Prostate gland (tissue), 2 donors: ENCODE results near the gene ZFHX2. TPM values are rescaled to one million over a fixed set of nuclear protein-coding genes. Genes with fewer than 3 reads are reported as not detected.
"Not testable (repeated sequence)": the region's sequence is repeated elsewhere in the genome, so short reads cannot be mapped to it uniquely, and the experiment has no call there.

Source experiments
- DNase-seq: peaks from one replicate; pipeline ENCODE4 v3.0.0-alpha.2; 2019; ENCODE audit warnings: low spot score
- H3K27ac ChIP-seq, 2 donors: fragments of 200-600 bp; sonication (generic); 2 replicates each; pipeline ENCODE4 v1.5.1; 2017 to 2019
- H3K27me3 ChIP-seq: fragments of 200-600 bp; sonication (generic); replicated peaks from 2 replicates; pipeline ENCODE4 v1.5.1; 2019; ENCODE audit not compliant: insufficient read depth
- H3K36me3 ChIP-seq, 2 donors: fragments of 200-600 bp; sonication (generic); 1 replicate in 1 of 2; 2 replicates in 1 of 2; pipeline versions ENCODE4 v1.5.1 to v1.8.1; 2017 to 2019
- H3K4me1 ChIP-seq: fragments of 200-600 bp; sonication (generic); replicated peaks from 2 replicates; pipeline ENCODE4 v1.5.1; 2019
- H3K4me3 ChIP-seq, 2 donors: fragments of 200-600 bp; sonication (generic); 2 replicates each; pipeline ENCODE4 v1.5.1; 2017 to 2019
- H3K9me3 ChIP-seq: fragments of 200-600 bp; sonication (generic); 2 replicates; pipeline ENCODE4 v1.5.1; 2017
- POLR2A ChIP-seq: fragments of 450-650 bp; IDR thresholded peaks from one replicate; pipeline ENCODE4 v1.6.1; 2016; ENCODE audit warnings: antibody characterized with exemption, mild to moderate bottlenecking
- POLR2AphosphoS5 ChIP-seq: sonication (generic); formaldehyde crosslinking; IDR thresholded peaks from one replicate; pipeline ENCODE4 v1.6.1; 2017; ENCODE audit warnings: antibody characterized with exemption
- WGBS: methylation state at CpG from one replicate; pipeline ENCODE4 v1.1.5; 2018; 5-methylcytosine and 5-hydroxymethylcytosine counted together
- intact Hi-C: fragments of 100-400 bp; cut with DNase I; formaldehyde crosslinking; loops from one replicate; pipeline ENCODE4 v1.14.2; 2022
- total RNA-seq, 2 donors: library from RNA; depleted of rRNA; stranded (reverse); fragments of >200 nt; gene quantifications; one replicate each; pipeline ENCODE4 v1.1.0, GENCODE V29; 2016
- TF ChIP-seq, protein P1 (sequence below), 4 experiments: fragments of 200-600 bp in 2 of 4; fragments of 450-650 bp in 2 of 4; sonication (generic) in 2 of 4; IDR thresholded peaks; 1 replicate in 3 of 4; 2 replicates in 1 of 4; pipeline ENCODE4 v1.5.1; 2016 to 2019; ENCODE audit warnings: antibody characterized with exemption in 4 of 4, mild to moderate bottlenecking in 2 of 4, moderate library complexity in 2 of 4

The ZFHX2 gene
- 1 to 10 TPM; 2.5 to 3.1 TPM for total RNA-seq

DNA sequence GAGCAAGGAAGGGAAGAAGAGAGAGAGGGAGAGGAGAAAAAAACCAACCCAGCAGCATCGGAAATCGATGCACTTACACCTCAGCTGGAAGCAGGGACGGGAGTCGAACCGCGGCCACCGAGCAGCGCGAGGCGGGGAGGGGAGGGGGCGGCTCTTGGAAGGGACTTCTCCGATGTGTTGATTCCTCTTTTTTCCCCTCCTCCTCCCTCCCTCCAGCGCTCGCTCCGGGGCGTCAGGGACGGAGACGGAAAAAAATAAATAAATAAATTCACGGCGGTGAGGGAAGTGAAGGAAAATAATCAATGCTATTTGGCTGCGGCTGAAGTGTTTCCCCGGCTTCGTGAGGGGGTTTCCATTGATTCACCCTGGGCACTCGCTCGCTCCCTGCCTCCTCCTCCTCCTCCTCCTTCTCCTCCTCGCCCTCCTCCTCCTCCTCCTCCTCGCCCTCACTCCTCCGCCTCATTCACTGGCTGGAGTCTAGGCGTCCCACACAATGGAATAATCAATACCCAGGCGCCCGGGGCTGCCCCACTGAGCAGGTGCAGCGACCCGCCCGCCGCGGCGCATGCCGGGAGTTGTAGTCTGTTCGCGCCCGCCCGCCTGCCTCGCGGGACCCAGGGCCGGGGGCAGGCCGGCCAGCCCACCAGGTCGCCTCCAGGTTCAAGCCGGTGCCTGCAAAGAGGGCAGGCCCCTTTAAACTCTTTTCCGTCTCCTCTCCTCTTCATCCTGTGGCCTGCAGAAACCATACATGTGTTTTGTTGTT, at the start of gene ZFHX2:
ZFHX2 (minus strand) TSS at position 500 of the 763 bp plus-strand sequence. CDS start 16,440 bp downstream, outside the sequence.
- peak within 1 kb of the TSS; percentile 9 to 42 for H3K27ac ChIP-seq
- DNase-seq = peak; percentile 64

DNA sequence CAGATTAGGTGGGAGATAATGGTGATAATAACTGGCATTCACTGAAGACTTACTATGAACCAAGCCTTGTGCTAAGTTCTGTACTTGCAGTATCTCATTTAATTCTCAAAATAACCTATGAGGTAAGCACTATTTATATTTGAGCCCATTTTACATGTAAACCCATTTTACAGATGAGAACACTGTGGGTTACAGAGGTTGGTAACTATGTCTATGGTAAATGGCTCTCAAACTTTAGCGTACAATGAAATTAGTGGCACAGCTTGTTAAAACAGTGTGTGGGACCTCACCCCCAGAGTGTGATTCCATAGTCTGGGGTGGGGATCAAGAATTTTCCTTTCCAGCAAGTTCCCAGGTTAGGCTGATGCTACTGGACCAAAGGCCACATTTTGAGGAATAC, 49.2 kb upstream of the ZFHX2 start:
- intact Hi-C loops = no loop called here
- Histone ChIP-seq H3K36me3 (no peaks in the 10 kb centered on the region), H3K27ac (no peak overlapping the region), H3K27me3 (no peaks in the 10 kb centered on the region), H3K9me3 (no peaks in the 10 kb centered on the region), H3K4me3 (no peak overlapping the region), H3K4me1 (no peaks in the 10 kb centered on the region)
- TF ChIP-seq POLR2A (no peak), POLR2AphosphoS5 (no peak)
- TF ChIP-seq, protein P1, sequence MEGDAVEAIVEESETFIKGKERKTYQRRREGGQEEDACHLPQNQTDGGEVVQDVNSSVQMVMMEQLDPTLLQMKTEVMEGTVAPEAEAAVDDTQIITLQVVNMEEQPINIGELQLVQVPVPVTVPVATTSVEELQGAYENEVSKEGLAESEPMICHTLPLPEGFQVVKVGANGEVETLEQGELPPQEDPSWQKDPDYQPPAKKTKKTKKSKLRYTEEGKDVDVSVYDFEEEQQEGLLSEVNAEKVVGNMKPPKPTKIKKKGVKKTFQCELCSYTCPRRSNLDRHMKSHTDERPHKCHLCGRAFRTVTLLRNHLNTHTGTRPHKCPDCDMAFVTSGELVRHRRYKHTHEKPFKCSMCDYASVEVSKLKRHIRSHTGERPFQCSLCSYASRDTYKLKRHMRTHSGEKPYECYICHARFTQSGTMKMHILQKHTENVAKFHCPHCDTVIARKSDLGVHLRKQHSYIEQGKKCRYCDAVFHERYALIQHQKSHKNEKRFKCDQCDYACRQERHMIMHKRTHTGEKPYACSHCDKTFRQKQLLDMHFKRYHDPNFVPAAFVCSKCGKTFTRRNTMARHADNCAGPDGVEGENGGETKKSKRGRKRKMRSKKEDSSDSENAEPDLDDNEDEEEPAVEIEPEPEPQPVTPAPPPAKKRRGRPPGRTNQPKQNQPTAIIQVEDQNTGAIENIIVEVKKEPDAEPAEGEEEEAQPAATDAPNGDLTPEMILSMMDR (IDR thresholded peaks at IDR 0.05) = no peak
- WGBS = 88% methylated on average over 1 of the region's 1 CpG
- no peak for DNase-seq

More for the DNA sequence above, at the start of gene ZFHX2:
- Histone ChIP-seq H3K36me3 (no peaks in the 10 kb centered on the region), H3K4me3 (peak within 1 kb of the TSS; percentile 36 to 45), H3K4me1 (peaks cover under 1% of the 10 kb centered on the region), H3K9me3 (no peaks in the 10 kb centered on the region), H3K27me3 (no peaks in the 10 kb centered on the region)
- under 1% methylated on average over 49 of the region's 49 CpGs for WGBS
- TF ChIP-seq POLR2A (no peak), POLR2AphosphoS5 (peak; percentile 59)
- intact Hi-C loops = no loop called here

- intact Hi-C loops = no loop called here
- Histone ChIP-seq H3K27ac (no peak overlapping the region), H3K9me3 (no peaks in the 10 kb centered on the region), H3K27me3 (no peaks in the 10 kb centered on the region), H3K36me3 (no peaks in the 10 kb centered on the region), H3K4me3 (no peak overlapping the region), H3K4me1 (no peaks in the 10 kb centered on the region)
- WGBS = 88% methylated on average over 2 of the region's 2 CpGs
- TF ChIP-seq POLR2AphosphoS5 = no peak
- no peak for TF ChIP-seq POLR2A
- TF ChIP-seq, protein P1 (IDR thresholded peaks at IDR 0.05) = no peak
- no peak for DNase-seq
These were observed 48.8 kb upstream of the ZFHX2 start for GRCh38 chr14:23600322-23600707.

DNA sequence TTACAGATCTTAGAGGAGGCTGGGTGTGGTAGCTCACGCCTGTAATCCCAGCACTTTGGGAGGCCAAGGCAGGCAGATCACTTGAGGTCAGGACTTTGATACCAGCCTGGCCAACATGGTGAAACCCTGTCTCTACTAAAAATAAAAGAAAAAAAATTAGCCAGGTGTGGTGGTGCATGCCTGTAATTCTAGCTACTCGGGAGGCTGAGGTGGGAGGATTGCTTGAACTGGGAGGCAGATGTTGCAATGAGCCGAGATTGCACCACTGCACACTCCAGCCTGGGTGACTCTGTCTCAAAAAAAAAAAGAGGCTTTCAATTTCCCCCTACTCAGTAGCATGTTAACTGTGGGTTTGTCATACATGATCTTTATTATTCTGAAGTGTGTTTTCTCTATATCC, 42.6 kb upstream of the ZFHX2 start:
- H3K36me3 ChIP-seq, H3K27me3 ChIP-seq, intact Hi-C loops, DNase-seq, H3K4me1 ChIP-seq, H3K9me3 ChIP-seq, H3K27ac ChIP-seq, H3K4me3 ChIP-seq: not testable (repeated sequence)
- WGBS = 84% methylated on average over 3 of the region's 3 CpGs

DNA sequence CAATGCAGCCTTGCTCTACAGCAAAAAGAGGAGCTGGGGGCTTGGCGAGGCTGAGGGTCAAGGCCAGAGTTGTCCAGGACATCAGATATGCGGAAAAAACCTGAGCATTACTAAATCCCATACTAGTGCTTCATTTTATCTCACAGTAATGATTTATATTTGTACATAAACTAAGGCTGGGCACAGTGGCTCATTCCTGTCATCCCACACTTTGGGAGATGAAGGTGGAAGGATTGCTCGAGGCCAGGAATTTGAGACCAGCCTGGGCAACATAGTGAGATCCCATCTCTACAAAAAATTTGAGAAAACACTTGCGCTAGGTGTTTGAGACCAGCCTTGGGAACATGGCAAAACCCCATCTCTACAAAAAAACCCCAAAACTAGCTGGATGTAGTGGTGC, 38.6 kb upstream of the ZFHX2 start:
- H3K27ac ChIP-seq = no peak overlapping the region
- WGBS = 95% methylated on average over 4 of the region's 4 CpGs
- H3K4me3 ChIP-seq = no peak overlapping the region
- H3K36me3 ChIP-seq = no peaks in the 10 kb centered on the region
- H3K9me3 ChIP-seq = no peaks in the 10 kb centered on the region
- H3K27me3 ChIP-seq = no peaks in the 10 kb centered on the region
- no peak for DNase-seq
- no peaks in the 10 kb centered on the region for H3K4me1 ChIP-seq
- no peak for TF ChIP-seq POLR2A
- TF ChIP-seq, protein P1 (IDR thresholded peaks at IDR 0.05) = no peak
- TF ChIP-seq POLR2AphosphoS5 = no peak
- intact Hi-C loops = no loop called here

- no peaks in the 10 kb centered on the region for H3K36me3 ChIP-seq
- no peaks in the 10 kb centered on the region for H3K4me1 ChIP-seq
- TF ChIP-seq, protein P1 (IDR thresholded peaks at IDR 0.05) = no peak
- TF ChIP-seq POLR2AphosphoS5 (no peak), POLR2A (no peak)
- H3K9me3 ChIP-seq = no peaks in the 10 kb centered on the region
- H3K27me3 ChIP-seq = no peaks in the 10 kb centered on the region
- intact Hi-C loops = no loop called here
- H3K27ac ChIP-seq = no peak overlapping the region
- no peak overlapping the region for H3K4me3 ChIP-seq
- WGBS = 97% methylated on average over 2 of the region's 2 CpGs
- no peak for DNase-seq
These were observed 38.0 kb upstream of the ZFHX2 start for GRCh38 chr14:23589606-23590005.
